HTR-8/SVneo (cell line): ENCODE results near the gene ITGB1.

Experiments used
- DNase-seq: peaks from one replicate; pipeline ENCODE4 v3.0.0; 2011; ENCODE audit warnings: low spot score, mixed read lengths; ENCODE audit not compliant: insufficient read length
- FAIRE-seq: peaks from 2 replicates; lab custom pipeline; 2011; peaks lifted over from hg19 to GRCh38; lab: Jason Lieb, UNC

The ITGB1 gene

GRCh38 chr10:32956365-32957197 is 1.4 kb downstream of the ITGB1 start:
- DNase-seq (no peak), FAIRE-seq (no peak)

DNA sequence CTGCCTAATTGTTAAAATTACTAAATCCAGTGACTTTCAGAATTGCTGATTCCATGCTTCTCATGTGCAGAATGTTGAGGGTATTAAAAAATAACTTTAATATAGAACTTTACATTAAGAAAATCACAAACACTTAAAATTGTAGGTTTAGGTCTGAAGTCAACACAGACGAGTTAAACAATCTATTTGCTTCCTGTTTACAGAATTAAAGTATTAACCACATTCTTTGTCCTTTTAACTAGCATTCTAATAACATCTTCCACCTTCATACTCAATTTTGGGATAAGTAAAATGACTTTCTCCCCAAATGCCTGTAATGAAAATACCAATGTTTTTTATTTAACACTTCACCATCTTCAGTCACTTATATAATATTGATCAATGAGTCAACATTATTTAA is 2.2 kb downstream of the ITGB1 start:
- DNase-seq (no peak), FAIRE-seq (no peak)

DNA sequence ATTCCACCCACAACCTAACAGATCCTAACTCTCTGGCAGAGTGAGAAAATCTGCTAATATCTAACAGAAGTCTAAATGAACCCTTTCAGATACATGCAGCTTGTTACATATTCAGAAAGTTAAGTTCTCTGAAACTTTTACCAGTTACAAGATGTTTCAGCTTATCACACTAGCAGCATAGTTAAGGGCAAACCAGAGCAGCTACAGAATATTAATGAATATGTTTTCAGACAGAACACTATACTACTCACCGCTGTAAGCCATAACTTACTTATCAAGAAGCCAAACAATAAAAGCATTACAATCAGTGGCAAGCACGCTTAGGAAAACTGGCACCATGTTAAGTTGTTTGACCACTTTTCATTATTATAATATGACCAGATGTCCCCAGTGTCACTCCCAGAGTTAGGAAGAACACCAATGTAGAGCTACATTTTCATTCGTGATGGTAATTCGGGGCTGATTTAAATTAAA is 2.7 kb downstream of the ITGB1 start:
- FAIRE-seq (no peak), DNase-seq (no peak)

DNA sequence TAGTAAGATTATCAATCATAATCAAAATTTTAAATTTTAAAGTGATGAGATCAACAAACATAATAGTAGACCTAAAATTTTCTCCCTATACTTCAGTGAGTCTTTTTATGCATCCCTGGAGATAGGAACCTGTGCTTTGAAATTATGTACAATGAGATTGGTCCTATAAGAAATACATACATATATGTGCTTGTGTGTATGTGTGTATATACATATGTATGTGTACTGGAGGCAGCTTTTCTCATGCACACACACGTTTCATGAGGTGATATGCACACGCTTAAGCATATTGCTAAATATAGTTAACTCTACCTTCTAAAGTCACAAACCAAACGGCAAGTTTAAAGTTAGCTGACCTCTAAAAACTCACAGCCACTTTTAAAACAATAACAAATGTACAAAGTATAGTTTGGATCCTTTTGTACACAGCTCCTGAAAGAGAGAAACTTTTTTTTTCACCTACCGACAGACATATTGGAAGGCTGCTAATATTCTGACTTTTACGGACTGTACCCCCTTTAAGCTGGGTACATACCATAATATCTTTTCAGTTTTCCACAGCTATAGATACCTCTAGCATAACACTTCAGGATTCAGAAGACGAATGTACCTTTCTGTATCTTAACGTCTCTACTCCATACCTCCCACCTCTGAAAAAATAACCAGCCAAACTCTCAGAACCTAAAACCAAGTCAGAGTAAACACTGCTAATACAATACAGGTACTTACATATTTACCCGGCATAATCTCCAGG is 3.3 kb downstream of the ITGB1 start:
- DNase-seq (no peak), FAIRE-seq (no peak)

DNA sequence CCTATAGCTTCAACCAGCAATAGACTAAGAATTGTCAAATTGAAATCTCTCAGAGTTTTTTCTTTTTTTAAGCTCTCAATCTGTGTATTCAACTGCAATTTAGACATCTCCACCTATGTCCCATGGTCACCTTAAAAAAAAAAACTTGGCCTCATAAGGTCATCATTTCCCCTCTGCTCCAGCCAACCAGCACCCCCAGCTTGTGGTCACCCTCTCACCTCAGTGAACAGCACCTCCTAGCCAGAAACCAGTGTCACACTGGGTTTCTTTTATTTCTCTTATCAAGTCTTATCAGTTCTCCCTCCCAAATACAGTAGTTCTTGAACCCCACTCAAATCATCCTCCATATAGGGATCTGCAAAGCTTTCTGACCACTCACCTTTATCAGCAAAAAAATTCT is 4.0 kb downstream of the ITGB1 start:
- FAIRE-seq (no peak), DNase-seq (no peak)

DNA sequence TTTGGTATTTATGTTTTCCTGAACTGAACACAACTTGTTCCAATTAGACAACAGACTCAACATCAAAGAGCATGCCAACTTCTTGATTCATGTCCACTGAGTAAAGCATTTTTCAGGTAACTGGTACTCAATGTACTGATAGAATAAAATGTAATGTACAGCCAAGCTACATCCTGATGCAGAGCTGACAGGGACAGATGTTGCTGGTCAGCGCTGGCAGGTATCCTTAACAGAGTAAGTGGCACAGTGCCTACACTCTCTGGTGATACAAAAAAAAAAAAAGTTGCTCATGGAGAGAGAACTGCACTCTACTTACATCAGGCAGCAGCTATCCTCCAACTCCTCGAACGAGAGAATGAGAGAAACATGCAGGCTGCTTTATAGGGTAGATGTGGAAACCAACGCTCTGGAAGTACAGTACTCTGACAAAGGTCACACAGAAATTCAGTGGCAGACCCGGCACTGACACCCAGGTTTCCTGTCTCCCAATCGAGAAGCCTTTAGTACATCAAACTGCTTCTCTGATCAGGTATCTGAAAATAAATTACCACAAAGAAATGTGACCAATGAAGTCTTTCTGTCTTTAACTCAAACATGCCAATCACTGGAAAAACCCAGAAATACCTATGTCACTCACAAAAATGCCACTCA is 4.6 kb downstream of the ITGB1 start:
- DNase-seq (no peak), FAIRE-seq (peak; percentile 54)

DNA sequence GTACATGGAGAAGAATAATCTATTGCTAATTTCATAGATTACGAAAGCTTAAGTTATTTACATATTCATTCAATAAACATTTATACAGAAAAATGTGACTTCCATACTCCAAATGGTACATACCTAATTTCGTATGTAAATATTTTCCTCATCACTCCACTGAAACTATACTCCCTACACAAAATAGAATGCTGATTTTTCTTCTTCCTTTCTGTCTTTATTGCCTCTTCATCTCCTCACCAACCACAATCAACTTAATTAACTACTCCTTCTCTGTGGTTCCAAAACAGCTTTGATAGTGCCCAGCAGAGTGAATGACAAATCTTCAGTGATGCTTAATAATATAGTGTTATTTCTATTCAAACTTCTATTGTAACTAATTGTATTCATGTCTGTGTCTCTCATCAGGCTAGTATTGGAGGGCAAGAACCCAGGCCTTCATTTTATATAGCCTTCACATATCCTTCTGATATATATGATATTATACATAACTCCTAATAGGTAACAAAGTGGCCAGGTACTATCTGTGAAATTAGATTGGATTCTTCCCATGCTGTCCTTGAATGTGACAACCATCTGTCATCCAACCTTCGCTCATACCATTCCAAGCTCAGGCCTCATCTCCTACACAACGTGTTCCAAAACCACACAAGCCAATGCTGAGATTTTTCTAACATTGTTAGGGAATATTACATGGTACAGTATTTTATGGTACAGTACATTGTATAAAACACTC is 5.3 kb downstream of the ITGB1 start:
- no peak for DNase-seq
- no peak for FAIRE-seq

- no peak for FAIRE-seq
- no peak for DNase-seq
These were observed 5.9 kb downstream of the ITGB1 start for GRCh38 chr10:32952094-32952493.

- no peak for DNase-seq
- FAIRE-seq: no peak
These were observed 6.9 kb downstream of the ITGB1 start for GRCh38 chr10:32951111-32951510.

- no peak for DNase-seq
- peak; percentile 36 for FAIRE-seq
These were observed 7.4 kb downstream of the ITGB1 start for GRCh38 chr10:32950591-32951108.

DNA sequence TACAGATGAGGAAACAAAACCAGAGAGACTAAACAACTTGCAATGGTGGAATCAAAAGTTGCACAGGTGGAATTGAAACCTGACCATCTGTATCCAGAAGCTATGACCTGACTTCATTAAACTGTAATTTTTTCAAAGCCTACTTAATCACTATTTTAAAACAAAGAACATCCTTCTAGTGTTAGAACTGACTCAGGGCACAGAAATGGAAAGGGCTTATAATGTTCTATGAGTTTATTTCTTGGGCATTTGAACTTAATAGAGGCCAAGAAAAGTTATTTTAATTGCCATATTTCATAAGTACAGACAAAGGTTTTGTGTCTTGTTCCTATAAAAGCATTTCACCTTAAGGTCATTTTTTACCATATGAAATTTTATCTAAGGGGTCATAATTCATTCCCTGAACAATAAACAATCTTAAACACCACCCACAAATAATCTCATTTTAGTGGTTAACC is 8.8 kb downstream of the ITGB1 start:
- DNase-seq: no peak
- no peak for FAIRE-seq

GRCh38 chr10:32948451-32948850 is 9.6 kb downstream of the ITGB1 start:
- FAIRE-seq (peak; percentile 28), DNase-seq (no peak)

GRCh38 chr10:32947586-32947985 is 10.4 kb downstream of the ITGB1 start:
- DNase-seq: no peak
- no peak for FAIRE-seq

GRCh38 chr10:32946108-32946507 is 11.9 kb downstream of the ITGB1 start:
- DNase-seq (no peak), FAIRE-seq (no peak)

DNA sequence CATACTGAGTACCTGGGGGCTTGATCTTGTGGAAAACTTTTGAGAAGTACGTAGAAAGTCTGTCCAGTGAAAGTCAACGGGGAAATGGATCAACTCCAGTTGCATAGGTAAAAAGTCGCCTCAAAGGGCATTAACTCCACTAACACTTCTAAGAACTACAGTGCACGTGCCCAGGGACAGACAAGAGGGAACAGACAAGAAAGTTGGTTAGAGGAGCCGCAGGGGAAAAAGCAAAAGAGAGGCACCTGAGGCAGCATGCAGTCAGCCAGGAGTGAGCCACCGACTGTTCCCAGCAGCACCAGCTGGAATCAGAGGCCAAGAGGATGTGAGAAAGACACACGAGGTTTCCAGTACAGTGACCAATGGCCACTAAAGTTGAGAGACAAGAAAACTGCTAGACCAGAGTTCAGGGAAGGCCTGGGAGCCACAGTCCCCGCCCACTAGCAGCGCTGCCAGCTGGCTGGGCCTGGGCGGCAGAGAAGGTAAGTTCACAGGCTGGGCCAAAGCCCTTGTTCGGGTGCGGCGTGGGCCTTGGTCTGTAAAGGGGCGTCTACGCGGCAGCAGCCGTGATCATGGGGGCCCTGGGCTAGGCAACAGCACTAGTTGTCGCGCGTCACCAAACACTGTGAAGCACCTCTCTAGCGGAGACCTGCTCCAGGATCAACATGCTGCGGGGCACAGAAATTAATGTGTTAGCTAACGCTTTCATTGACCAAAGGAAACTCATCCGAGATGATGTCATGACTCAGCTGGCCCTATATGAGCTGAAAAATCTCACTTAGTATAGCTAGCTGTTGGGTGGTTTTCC is 14.0 kb downstream of the ITGB1 start:
- no peak for FAIRE-seq
- DNase-seq: no peak

- FAIRE-seq (no peak), DNase-seq (no peak)
These were observed 14.6 kb downstream of the ITGB1 start for GRCh38 chr10:32943395-32943794.

DNA sequence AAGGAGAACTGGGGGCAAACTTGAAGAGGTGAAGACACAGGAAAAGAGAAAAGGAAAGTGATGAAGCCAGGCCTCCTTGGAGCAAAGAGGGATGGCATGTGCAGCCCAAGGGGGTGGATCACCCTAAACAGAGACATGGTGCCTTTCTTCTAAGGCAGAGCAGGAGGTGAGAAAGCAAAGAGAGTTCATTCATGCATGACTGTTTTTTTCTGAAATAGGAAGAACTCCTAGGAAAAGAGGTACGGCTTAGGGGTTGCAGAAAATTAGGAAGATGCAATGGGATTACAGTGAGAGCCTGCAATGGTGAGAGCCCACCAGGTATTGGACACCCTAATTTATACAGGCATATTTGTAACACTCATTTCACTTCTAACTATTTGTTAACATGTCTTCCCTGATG is 15.9 kb downstream of the ITGB1 start:
- no peak for FAIRE-seq
- no peak for DNase-seq

- FAIRE-seq: no peak
- no peak for DNase-seq
These were observed 16.7 kb downstream of the ITGB1 start for GRCh38 chr10:32941357-32941756.
